DMS 273 (cell line): ENCODE measurements around the gene FAM72C.
"Not testable (repeated sequence)": the region's sequence is repeated elsewhere in the genome, so short reads cannot be mapped to it uniquely, and the experiment has no call there.

Experiments
- DNase-seq: peaks from one replicate; lab custom pipeline; 2025; ENCODE audit not compliant: unreplicated experiment; lab: John Stamatoyannopoulos, UW

FAM72C gene

GRCh38 chr1:143987868-143988267, 16.1 kb upstream of the FAM72C start:
- not testable (repeated sequence) for DNase-seq

- not testable (repeated sequence) for DNase-seq
Observed at GRCh38 chr1:143984721-143985473, 13.1 kb upstream of the FAM72C start.

GRCh38 chr1:143974416-143974815, 2.6 kb upstream of the FAM72C start:
- not testable (repeated sequence) for DNase-seq

- DNase-seq, result not testable (repeated sequence)
Observed at GRCh38 chr1:143973876-143974414, 2.2 kb upstream of the FAM72C start.

- DNase-seq, result not testable (repeated sequence)
Observed at GRCh38 chr1:143972753-143973326, 1.1 kb upstream of the FAM72C start.

GRCh38 chr1:143965860-143966259, 5.9 kb downstream of the FAM72C start:
- not testable (repeated sequence) for DNase-seq

GRCh38 chr1:143964294-143964693, 7.5 kb downstream of the FAM72C start:
- not testable (repeated sequence) for DNase-seq

DNA sequence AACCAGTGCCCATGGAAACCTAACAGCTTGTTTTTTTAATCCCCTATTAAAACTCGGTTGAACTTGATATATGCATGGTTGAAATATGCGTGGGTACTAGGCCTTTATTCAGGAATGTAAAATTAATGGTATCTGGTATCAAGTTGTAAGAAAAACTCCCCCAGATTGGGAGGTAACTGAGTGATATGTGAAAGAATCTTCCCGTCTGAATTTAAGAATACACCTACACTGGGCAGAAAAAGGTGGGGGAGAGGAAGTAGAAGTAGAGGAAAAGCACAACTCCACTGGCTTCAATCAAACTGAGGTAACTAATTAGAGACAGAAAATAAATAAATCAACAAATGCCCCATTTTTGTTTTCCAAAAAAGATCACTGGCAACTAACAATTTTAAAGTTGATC, 15.9 kb downstream of the FAM72C start:
- not testable (repeated sequence) for DNase-seq

DNA sequence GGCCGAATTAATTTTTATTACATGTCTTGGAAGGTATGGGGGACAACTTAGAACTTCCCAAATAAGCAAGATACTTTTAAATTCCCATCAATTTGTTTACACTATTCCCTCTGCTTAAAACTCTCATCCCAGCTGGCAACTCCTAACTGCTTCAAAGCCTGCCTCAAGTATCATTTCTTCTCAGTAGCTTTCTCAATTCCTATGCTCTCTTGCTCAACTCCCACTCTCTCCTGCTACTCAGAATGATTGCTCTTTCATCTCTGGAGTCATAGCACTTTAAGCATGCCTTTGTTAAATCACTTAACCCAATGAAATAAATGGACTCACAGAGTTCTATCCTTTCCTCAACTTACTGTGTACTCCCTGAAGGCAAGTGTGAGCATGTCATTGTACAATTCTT, 18.9 kb downstream of the FAM72C start:
- not testable (repeated sequence) for DNase-seq

- DNase-seq, result not testable (repeated sequence)
Observed at GRCh38 chr1:143951485-143952391, 20.0 kb downstream of the FAM72C start.

DNA sequence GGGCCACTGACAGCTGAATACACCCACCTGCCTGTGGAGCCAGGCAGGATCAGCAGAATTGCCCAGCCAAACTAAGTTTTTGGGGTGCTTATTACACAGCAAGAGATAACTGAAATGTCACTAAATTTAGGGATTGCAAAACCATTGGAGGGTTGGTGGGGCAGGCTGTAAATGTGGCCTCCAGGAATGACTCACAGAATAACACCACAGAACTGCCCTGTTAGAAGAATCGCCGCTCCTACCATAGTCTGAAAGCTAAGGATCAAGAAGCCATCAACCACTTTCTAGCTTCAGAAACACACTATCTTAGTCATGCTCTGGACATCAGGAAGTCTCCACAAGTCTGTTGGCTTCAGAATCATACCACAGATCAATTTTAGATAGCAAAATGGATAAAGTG, 24.0 kb downstream of the FAM72C start:
- DNase-seq, result not testable (repeated sequence)

- DNase-seq, result not testable (repeated sequence)
Observed at GRCh38 chr1:143945253-143945652, 26.5 kb downstream of the FAM72C start.

GRCh38 chr1:143944576-143945240, 27.1 kb downstream of the FAM72C start:
- not testable (repeated sequence) for DNase-seq

DNA sequence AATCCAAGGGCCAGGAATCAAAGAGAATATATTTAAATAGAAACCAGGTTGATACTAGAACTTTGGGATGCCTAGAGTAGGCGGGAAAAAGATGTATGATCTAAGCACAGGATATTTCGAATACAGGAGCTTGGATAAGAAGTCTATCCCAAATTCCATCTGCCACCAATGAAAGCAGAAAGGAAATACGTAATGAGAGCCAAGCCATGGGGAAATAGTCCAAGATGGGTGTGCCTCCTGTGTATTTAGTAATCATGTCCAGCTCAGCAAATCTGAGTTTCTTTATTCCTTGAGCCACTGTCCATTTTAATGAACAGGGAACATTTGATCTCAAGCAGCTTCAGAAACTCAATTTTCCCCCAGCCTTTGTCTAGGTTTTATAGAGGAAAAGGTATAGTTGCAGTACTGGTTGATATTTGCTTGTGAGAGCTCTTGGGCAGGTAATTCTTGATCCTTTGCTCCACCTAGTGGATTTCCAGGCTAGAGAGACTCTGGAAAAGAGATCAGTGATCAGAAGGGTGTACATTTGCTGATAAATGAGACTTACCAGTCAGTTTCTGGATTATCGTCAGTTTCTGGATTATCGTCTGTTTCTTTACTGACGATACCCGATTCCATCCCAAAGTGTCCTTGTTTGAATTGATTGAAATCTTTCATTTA, 28.3 kb downstream of the FAM72C start:
- DNase-seq, result not testable (repeated sequence)

DNA sequence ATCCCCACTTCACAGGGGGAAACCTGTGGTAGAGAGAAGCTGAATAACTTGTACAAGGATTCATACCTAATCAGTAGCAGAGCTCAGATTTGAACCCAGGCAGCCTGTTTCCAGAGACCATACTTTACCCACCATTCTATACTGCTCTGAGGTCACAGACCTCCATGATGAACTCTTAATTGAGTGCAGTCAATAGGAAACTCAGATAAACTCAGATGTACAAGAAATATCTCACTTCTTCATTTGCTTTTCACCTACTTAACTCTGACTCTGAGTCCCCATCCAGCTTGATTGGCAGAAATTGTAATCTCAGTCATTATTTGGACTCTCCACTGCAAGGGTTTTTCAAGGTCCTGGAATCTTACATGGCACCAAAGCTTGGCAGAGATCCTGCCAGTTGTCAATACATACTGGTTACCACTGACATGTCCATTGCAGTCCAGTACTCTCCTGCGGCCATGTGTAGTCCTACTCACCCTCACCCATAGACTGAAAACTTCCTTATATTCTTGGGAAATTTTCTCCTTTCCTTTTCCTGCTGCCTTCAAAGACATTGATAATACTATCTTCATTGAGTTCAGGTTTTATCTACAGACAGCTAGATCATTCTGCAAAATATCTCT, 29.4 kb downstream of the FAM72C start:
- DNase-seq, result not testable (repeated sequence)

GRCh38 chr1:143939666-143940065, 32.1 kb downstream of the FAM72C start:
- DNase-seq, result not testable (repeated sequence)

- not testable (repeated sequence) for DNase-seq
Observed at GRCh38 chr1:143938922-143939321, 32.9 kb downstream of the FAM72C start.

DNA sequence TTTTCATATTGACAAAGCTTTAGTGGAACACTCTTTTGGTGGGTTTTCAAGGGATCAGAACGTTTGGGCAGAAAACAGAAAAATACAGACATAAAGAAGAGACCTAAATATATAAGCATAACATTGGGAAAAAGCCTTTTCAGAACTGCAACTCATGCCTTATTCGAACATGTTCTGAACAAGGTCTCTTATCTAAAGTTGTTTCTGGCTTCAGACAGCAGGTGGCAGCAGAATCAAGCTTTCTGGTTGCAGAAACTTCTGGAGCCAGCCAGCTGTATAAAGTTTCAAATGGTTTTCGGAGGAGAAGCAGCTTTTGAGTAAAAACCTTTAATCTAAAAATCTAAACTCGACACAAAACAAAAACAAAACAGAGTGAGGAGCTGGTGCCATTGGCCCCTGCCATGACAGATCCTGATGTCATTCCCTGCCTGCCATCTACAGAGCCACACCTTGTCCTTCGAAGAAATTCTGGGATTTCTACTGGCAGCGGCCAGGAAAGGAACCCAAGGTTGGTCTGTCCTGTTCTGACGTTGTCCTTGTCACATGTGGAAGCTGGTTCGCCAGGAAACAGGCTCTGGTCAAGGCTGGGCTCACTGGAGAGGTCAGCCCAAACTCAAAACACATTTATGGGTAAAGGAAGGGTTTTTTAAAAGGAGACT, 35.2 kb downstream of the FAM72C start:
- peak; percentile 60 for DNase-seq

- DNase-seq, result not testable (repeated sequence)
Observed at GRCh38 chr1:143919127-143919526, 52.7 kb downstream of the FAM72C start.
